Measurements from ENCODE around the gene PHGDH. TPM values are rescaled to one million over a fixed set of nuclear protein-coding genes. Genes with fewer than 3 reads are reported as not detected.
"Not testable (repeated sequence)": the region's sequence is repeated elsewhere in the genome, so short reads cannot be mapped to it uniquely, and the experiment has no call there.

Gene PHGDH
- total RNA-seq, 1 donor from 2014 or later = 168 TPM

GRCh38 chr1:119700326-119700725 is 11.4 kb upstream of the PHGDH start:
- no peak for FAIRE-seq
- Histone ChIP-seq H3K27me3 (ENCODE audit: control insufficient read depth, insufficient read depth, low read length) (no peaks in the 10 kb centered on the region), H3K36me3 (ENCODE audit: control insufficient read depth, insufficient read depth, low read length) (no peaks in the 10 kb centered on the region), H3K4me3 (ENCODE audit: low read depth, low read length) (no peak overlapping the region)
- DNase-seq (ENCODE audit: low read depth) = peak; percentile 63
- no peak for TF ChIP-seq CTCF (IDR thresholded peaks at IDR 0.05; ENCODE audit: insufficient read depth, low read length, severe bottlenecking)

GRCh38 chr1:119701659-119702058 is 10.1 kb upstream of the PHGDH start:
- H3K36me3 ChIP-seq (ENCODE audit: control insufficient read depth, insufficient read depth, low read length) = no peaks in the 10 kb centered on the region
- H3K4me3 ChIP-seq (ENCODE audit: low read depth, low read length) = no peak overlapping the region
- no peaks in the 10 kb centered on the region for H3K27me3 ChIP-seq (ENCODE audit: control insufficient read depth, insufficient read depth, low read length)
- FAIRE-seq (no peak), DNase-seq (ENCODE audit: low read depth) (no peak)
- no peak for TF ChIP-seq CTCF (IDR thresholded peaks at IDR 0.05; ENCODE audit: insufficient read depth, low read length, severe bottlenecking)

GRCh38 chr1:119702384-119702783 is 9.3 kb upstream of the PHGDH start:
- Histone ChIP-seq H3K4me3 (ENCODE audit: low read depth, low read length) (no peak overlapping the region), H3K36me3 (ENCODE audit: control insufficient read depth, insufficient read depth, low read length) (no peaks in the 10 kb centered on the region), H3K27me3 (ENCODE audit: control insufficient read depth, insufficient read depth, low read length) (no peaks in the 10 kb centered on the region)
- no peak for TF ChIP-seq CTCF (IDR thresholded peaks at IDR 0.05; ENCODE audit: insufficient read depth, low read length, severe bottlenecking)
- DNase-seq (ENCODE audit: low read depth) = peak; percentile 95
- FAIRE-seq = no peak

- H3K36me3 ChIP-seq (ENCODE audit: control insufficient read depth, insufficient read depth, low read length) = no peaks in the 10 kb centered on the region
- H3K4me3 ChIP-seq (ENCODE audit: low read depth, low read length) = no peak overlapping the region
- FAIRE-seq (no peak), DNase-seq (ENCODE audit: low read depth) (peak; percentile 59)
- no peaks in the 10 kb centered on the region for H3K27me3 ChIP-seq (ENCODE audit: control insufficient read depth, insufficient read depth, low read length)
- no peak for TF ChIP-seq CTCF (IDR thresholded peaks at IDR 0.05; ENCODE audit: insufficient read depth, low read length, severe bottlenecking)
These were observed 7.9 kb upstream of the PHGDH start for GRCh38 chr1:119703666-119704450.

GRCh38 chr1:119706599-119706998 is 5.1 kb upstream of the PHGDH start:
- FAIRE-seq; H3K27me3 ChIP-seq (ENCODE audit: control insufficient read depth, insufficient read depth, low read length); DNase-seq (ENCODE audit: low read depth); H3K4me3 ChIP-seq (ENCODE audit: low read depth, low read length); H3K36me3 ChIP-seq (ENCODE audit: control insufficient read depth, insufficient read depth, low read length): not testable (repeated sequence)

- peak overlapping the region; percentile 95 for H3K4me3 ChIP-seq (ENCODE audit: low read depth, low read length)
- not testable (repeated sequence) for H3K27me3 ChIP-seq (ENCODE audit: control insufficient read depth, insufficient read depth, low read length); FAIRE-seq; DNase-seq (ENCODE audit: low read depth); H3K36me3 ChIP-seq (ENCODE audit: control insufficient read depth, insufficient read depth, low read length)
These were observed 354 bp upstream of the PHGDH start for GRCh38 chr1:119711356-119711803.

Data from bronchial epithelial cell (primary cell).